Measurements from ENCODE around the gene ING3. TPM values are rescaled to one million over a fixed set of nuclear protein-coding genes. Genes with fewer than 3 reads are reported as not detected.
A peak's percentile ranks its signal among the peaks of the same experiment; 100 is the strongest.

The ING3 gene
- total and polyA plus RNA-seq, 11 donors = 5.4 to 16.0 (median 12.5) TPM

- ATAC-seq (peak in 1 of 4 donors; percentile 20), DNase-seq (no peak)
- Histone ChIP-seq H3K27me3 (no peaks in the 10 kb centered on the region), H3K4me1 (peaks cover 3 to 88% (median 67%) of the 10 kb centered on the region in 12 donors), H3K9me3 (no peaks in the 10 kb centered on the region), H3K4me3 (no peak overlapping the region), H3K27ac (peak overlapping the region in 11 of 12 donors; percentile 32 to 81 (median 66)), H3K36me3 (peaks cover 0 to 14% (median 0%) of the 10 kb centered on the region in 9 donors)
- intact Hi-C loops (cut with DNase I) = loop anchor here in 1 of 10 donors (5.0 kb wide), 1 partner anchor 57 kb away; no protein-coding TSS in a partner anchor
- 97 to 98% (median 97%) methylated on average over 1 of the region's 1 CpG for WGBS, 4 donors
- TF ChIP-seq, protein P1, sequence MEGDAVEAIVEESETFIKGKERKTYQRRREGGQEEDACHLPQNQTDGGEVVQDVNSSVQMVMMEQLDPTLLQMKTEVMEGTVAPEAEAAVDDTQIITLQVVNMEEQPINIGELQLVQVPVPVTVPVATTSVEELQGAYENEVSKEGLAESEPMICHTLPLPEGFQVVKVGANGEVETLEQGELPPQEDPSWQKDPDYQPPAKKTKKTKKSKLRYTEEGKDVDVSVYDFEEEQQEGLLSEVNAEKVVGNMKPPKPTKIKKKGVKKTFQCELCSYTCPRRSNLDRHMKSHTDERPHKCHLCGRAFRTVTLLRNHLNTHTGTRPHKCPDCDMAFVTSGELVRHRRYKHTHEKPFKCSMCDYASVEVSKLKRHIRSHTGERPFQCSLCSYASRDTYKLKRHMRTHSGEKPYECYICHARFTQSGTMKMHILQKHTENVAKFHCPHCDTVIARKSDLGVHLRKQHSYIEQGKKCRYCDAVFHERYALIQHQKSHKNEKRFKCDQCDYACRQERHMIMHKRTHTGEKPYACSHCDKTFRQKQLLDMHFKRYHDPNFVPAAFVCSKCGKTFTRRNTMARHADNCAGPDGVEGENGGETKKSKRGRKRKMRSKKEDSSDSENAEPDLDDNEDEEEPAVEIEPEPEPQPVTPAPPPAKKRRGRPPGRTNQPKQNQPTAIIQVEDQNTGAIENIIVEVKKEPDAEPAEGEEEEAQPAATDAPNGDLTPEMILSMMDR (IDR thresholded peaks at IDR 0.05) = no peak
- TF ChIP-seq POLR2A (IDR thresholded peaks at IDR 0.05) = no peak
Observed at GRCh38 chr7:121020249-121020988, 69.8 kb downstream of the ING3 start.

GRCh38 chr7:121020989-121021969 lies 70.7 kb downstream of the ING3 start:
- DNase-seq (no peak), ATAC-seq (no peak)
- Histone ChIP-seq H3K27me3 (no peaks in the 10 kb centered on the region), H3K36me3 (peaks cover 0 to 10% (median 0%) of the 10 kb centered on the region in 9 donors), H3K4me3 (no peak overlapping the region), H3K4me1 (peaks cover 3 to 87% (median 69%) of the 10 kb centered on the region in 12 donors), H3K27ac (peak overlapping the region in 9 of 12 donors; percentile 17 to 81 (median 75)), H3K9me3 (no peaks in the 10 kb centered on the region)
- TF ChIP-seq, protein P1 (IDR thresholded peaks at IDR 0.05) = no peak
- no peak for TF ChIP-seq POLR2A (IDR thresholded peaks at IDR 0.05)
- intact Hi-C loops (cut with DNase I) = loop anchor here in 1 of 10 donors (5.0 kb wide), 1 partner anchor 56 kb away; no protein-coding TSS in a partner anchor
- 79 to 83% (median 81%) methylated on average over 5 of the region's 5 CpGs for whole genome bisulfite sequencing, 4 donors

DNA sequence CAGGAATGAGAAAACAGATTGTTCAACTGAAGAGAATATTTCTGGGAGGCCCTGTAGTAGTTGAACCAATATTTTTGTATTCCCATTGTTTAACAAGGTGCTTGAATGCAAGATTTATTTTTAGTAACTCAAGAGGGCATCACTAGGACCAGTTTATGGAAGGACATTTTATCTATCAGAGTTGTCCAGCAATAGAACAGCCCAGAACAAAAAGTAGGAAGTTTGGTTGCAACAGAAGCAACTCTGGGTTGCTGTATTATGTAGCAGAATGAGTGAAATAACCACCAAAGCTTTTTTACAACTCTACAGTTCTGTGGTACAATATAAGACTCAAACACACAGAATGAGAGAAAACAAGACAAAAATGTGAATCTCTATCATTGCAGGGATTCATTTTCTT lies 72.6 kb downstream of the ING3 start:
- Histone ChIP-seq H3K4me3 (no peak overlapping the region), H3K27ac (peak overlapping the region; percentile 38 to 83 (median 74)), H3K4me1 (peaks cover 3 to 79% (median 68%) of the 10 kb centered on the region in 12 donors), H3K36me3 (no peaks in the 10 kb centered on the region), H3K9me3 (no peaks in the 10 kb centered on the region), H3K27me3 (no peaks in the 10 kb centered on the region)
- ATAC-seq = peak; percentile 26 to 69 (median 38)
- intact Hi-C loops (cut with DNase I) = loop anchor here in 1 of 10 donors (5.0 kb wide), 1 partner anchor 54 kb away; no protein-coding TSS in a partner anchor
- no peak for TF ChIP-seq POLR2A (IDR thresholded peaks at IDR 0.05)
- TF ChIP-seq, protein P1 (IDR thresholded peaks at IDR 0.05) = no peak
- no peak for DNase-seq

All from heart left ventricle (tissue), 16 donors.